IPS-18c (cell line): ENCODE results near the gene KLF13.

Experiments used
- H3K4me3 ChIP-seq: 2 replicates; pipeline ENCODE4 v1.7.0; 2013; ENCODE audit warnings: low read depth, mild to moderate bottlenecking, low read length, moderate library complexity; ENCODE audit not compliant: insufficient read depth
- H3K9me3 ChIP-seq: one replicate; pipeline ENCODE4 v1.6.1; 2013; ENCODE audit warnings: mild to moderate bottlenecking, low read length, moderate library complexity; ENCODE audit not compliant: control insufficient read depth, insufficient read depth

The KLF13 gene

GRCh38 chr15:31296646-31297574, 29.7 kb upstream of the KLF13 start:
- H3K9me3 ChIP-seq: peaks cover 2% of the 10 kb centered on the region
- H3K4me3 ChIP-seq: no peak overlapping the region

DNA sequence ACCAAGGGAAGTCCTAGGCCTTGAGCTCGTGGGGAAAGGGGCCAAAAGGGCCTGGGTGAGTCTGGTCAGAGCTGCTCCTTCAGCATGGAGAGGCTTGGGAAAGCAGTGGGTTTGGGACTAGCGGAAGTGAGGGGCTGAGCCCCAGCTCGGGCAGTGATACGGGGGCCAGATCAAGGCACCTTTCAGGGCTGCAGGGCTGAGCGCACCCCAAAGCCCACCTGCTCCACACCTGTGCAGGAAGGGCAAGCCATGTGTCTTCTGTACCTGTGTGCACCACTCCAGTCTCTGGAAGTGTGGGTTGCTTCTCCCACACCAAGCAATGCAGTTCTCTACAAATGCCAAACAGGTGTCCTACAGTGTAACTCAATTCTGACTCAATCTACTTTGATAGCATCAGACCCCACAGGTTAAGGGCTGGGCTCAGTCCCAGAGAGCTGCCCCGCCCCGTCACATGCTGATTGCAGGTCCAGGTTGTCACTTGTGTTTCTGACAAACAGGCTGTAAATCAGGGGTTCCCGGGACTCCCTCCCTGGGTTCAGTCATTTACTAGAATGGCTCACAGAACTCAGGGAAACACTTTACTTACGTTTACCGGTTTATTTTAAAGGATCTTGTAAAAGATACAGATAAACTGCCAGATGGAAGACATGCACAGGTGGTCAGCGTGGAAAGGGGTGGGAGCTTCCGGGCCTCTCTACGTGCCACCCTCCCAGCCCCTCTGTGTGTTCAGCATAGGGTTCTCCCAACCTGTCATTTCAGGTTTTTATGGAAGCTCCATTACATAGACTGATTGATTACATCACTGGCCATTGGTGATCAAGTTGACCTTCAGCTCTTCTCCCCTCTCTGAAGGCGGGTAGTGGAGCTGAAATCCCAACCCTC, 28.8 kb upstream of the KLF13 start:
- Histone ChIP-seq H3K9me3 (peaks cover 2% of the 10 kb centered on the region), H3K4me3 (no peak overlapping the region)

- Histone ChIP-seq H3K4me3 (no peak overlapping the region), H3K9me3 (peaks cover 2% of the 10 kb centered on the region)
Measured at GRCh38 chr15:31298707-31299172, 27.9 kb upstream of the KLF13 start.

DNA sequence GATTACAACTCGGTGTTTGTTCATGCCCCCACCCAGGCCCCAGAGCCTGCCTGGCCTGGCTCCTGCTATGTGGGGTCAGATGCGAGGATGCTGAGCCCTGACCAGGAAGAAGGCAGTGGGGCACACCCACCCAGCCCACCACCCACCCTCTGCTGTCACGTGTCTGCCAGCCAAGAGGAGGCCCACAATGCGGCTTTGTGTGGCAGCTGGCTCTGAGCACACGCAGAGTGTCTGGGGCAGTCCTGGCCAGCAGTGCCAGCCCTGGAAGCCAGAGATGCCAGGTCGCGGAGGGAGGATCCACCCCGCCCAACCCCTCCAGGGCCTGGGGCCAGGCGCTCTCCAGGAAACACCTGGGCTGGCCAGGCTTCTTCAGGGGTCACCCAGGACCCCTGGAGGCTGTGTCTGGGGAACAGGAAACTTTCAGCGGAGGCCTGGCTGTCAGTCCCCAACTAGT, 26.4 kb upstream of the KLF13 start:
- Histone ChIP-seq H3K4me3 (no peak overlapping the region), H3K9me3 (peaks cover 2% of the 10 kb centered on the region)

GRCh38 chr15:31300981-31301672, 25.5 kb upstream of the KLF13 start:
- H3K4me3 ChIP-seq: no peak overlapping the region
- H3K9me3 ChIP-seq: peaks cover 2% of the 10 kb centered on the region

DNA sequence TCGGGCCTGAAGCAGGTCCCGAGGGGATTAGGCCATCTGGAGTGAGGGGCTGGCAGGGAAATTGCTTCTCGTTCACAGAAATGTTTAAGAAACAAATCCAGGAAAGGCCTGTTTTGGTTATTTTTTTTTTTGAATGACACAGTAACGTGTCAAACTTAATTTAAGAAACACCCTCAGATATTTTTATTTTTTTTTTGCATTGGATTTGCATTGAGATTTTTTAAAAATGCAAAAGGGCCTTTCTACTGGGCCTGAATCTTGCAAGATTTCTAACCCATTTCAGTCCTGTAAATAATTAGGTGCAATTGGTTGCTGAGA, 25.0 kb upstream of the KLF13 start:
- Histone ChIP-seq H3K9me3 (peaks cover 2% of the 10 kb centered on the region), H3K4me3 (no peak overlapping the region)

- H3K4me3 ChIP-seq: no peak overlapping the region
Measured at GRCh38 chr15:31302029-31302657, 24.5 kb upstream of the KLF13 start.

DNA sequence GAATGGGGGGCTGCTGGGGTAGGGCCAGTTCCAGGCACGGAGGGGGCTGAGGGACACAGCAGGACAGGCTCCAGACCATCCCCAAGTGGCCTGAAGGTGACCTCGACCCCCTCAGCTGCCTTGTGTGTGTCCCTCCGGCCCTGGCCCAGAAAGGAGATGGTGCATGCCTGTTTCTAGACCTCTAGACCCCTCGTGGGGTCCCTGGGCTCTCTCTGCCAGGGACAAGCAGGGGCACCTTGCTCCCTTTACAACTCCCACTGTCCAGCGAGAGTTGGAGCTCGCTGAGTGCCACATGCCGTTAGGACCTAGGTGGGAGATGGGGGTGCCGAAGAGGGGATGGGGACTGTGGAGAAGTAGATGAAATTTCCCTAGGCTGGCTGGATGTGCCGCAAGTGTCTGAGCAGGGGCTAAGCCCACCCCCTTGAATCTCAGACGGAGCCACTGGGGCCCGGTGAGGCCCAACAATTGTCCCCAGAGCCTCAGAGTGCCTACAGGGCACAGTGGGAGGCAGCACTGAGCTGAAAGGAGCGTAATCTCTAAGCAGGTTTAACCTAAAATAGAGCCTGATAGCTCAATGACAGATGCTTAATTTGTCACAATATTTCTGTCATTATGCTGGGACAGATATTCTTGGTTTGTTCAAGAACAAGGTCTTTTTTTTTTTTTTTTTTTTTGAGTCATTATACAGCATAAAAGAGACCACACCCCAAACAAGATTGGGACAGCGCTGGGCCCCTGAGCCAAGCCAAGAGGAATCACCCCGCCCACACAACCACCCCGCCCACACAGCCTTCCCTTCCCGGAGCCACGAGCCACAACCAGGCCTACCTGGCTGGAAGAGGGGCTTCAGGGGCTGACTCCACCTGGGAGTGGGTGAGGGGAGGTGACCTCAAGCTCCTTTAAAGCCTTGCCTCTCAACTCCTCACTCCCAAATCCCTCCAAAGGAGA, 23.6 kb upstream of the KLF13 start:
- peak overlapping the region; percentile 20; the same call in 1 of the 2 replicates for H3K4me3 ChIP-seq
- H3K9me3 ChIP-seq: peaks cover 2% of the 10 kb centered on the region

More at GRCh38 chr15:31302029-31302657, 24.5 kb upstream of the KLF13 start:
- H3K9me3 ChIP-seq: peaks cover 2% of the 10 kb centered on the region

DNA sequence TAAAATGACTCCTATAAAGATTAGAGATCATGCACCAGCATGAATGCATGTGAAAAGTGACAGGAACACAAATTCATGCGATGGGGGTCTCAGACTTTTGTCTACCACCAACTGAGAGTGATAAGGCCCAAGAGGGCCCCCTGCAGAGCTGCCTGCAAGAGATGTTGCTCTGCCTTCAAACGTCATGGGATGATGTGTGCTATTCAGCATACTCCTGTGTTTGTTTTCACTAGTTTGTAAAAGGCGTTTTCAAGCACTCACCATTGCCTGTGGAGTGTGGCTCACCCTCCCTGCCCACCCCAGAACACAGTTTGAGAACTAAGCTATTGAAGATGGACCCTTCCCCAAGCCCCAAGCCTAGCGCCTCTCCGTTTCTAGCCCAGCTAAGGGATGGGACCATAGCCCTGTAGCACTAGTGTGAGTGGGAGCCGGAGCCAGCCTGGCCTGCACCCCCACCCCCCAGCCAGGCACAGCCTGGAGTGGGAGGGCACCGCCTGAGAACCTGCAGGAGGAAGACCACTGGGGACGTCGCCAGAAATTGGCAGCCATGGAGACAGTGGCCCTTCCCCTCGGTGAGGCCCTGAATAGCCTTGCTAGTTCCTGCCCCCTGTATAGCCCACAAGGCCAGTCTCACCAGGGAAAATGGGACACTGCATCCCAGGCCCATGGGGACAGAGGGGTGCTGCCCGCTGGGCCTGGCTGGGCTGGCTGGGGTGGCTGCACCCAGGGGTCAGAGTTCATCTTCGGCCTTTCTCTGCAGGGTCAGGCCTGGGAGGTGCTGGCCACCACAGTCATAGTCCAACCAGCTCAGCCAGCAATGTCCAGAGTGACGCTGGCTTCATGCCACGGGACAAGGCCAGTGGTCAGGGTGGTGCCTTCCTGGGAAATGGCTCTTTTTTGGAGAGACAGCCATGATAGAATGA, 22.6 kb upstream of the KLF13 start:
- peak overlapping the region; percentile 20; the same call in 1 of the 2 replicates for H3K4me3 ChIP-seq

DNA sequence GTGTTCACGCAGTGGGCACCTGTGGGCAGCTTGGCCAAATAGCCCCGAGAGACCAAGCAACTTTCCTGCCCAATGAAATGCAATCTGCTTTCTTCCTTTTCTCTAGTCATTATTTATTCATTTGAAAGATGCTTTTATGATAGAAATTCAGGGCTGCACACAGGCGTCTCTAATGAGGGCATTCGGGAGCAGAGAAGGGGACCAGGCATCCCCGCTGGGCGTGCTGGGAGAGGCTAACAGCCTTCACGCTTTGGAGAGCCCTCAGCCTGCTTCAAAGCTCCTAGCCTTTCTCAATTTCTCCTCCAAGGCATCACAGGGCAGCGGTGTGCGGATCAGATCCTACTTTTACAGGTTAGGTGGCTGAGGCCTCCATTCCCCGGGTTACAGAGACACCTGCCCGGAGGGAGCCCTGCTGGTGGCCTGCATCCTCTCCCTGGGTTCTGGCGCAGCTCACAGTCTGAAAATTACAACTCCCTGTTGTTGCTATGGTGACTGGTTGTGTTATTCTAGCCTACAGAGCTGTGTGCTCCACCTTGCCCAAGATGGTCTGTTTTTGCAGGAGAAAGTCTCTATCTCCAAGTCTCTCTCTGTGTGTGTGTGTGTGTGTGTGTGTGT, 21.8 kb upstream of the KLF13 start:
- Histone ChIP-seq H3K4me3 (no peak overlapping the region), H3K9me3 (no peaks in the 10 kb centered on the region)

More for the DNA sequence above, 22.6 kb upstream of the KLF13 start:
- H3K9me3 ChIP-seq: no peaks in the 10 kb centered on the region

- Histone ChIP-seq H3K4me3 (no peak overlapping the region), H3K9me3 (no peaks in the 10 kb centered on the region)
Measured at GRCh38 chr15:31305375-31305774, 21.3 kb upstream of the KLF13 start.

DNA sequence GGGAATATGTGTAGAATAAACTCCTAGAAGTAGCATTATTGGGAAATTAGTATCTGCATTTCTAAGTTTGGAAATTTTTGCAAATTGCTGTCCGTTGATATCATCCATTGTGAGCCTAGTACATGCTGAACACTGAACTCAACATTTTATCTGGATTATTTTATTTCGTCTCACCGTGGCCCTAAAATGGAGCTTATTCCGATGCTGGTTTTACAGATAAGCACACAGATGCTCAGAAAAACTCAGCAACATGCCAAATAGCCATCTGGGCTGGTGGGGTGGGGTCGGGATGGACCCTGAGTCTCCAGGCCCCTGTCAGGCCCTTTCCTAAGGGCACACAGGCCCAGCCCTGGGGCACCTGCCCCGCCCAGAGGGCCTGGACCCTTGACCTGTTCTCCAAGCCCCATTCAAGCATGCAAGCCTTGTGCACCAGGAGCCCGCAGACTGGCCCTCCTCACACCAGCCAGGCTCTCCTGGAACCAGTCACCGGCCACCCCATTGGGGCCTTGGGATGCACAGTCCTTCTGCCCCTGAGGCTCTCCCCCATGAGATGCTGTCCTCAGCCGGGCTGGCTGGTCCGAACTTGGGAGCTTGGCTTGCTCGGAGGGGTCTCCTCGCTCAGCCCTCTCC, 20.7 kb upstream of the KLF13 start:
- Histone ChIP-seq H3K9me3 (no peaks in the 10 kb centered on the region), H3K4me3 (no peak overlapping the region)

GRCh38 chr15:31306426-31307269, 20.0 kb upstream of the KLF13 start:
- Histone ChIP-seq H3K9me3 (no peaks in the 10 kb centered on the region), H3K4me3 (peak overlapping the region; percentile 15; the same call in 1 of the 2 replicates)
